DND-41 (cell line): ENCODE results near the gene KRTAP23-1.

Source experiments
- ATAC-seq: fragments of 200-7000 bp; cut with Tn5 transposase; 3 replicates; pipeline ENCODE4 v1.9.1; 2021; ENCODE audit warnings: low read depth; ENCODE audit not compliant: insufficient read depth
- DNase-seq: peaks from one replicate; pipeline ENCODE4 v3.0.0-alpha.2; 2020
- H2AFZ ChIP-seq: 2 replicates; pipeline ENCODE4 v1.6.0; 2012; ENCODE audit warnings: low read depth, low read length
- H3K27ac ChIP-seq: 2 replicates; pipeline ENCODE4 v1.5.1; 2012; ENCODE audit warnings: low read length, inconsistent platforms
- H3K27me3 ChIP-seq: fragments of 200-600 bp; sonication (generic); 2 replicates; pipeline ENCODE4 v1.6.0; 2012; ENCODE audit warnings: low read length, mild to moderate bottlenecking, inconsistent platforms; ENCODE audit not compliant: insufficient read depth, poor library complexity
- H3K36me3 ChIP-seq: 2 replicates; pipeline ENCODE4 v1.5.1; 2012; ENCODE audit warnings: low read length, inconsistent platforms; ENCODE audit not compliant: insufficient read depth
- H3K4me1 ChIP-seq: 2 replicates; pipeline ENCODE4 v1.5.1; 2012; ENCODE audit warnings: mild to moderate bottlenecking, low read length; ENCODE audit not compliant: insufficient read depth
- H3K4me2 ChIP-seq: 2 replicates; pipeline ENCODE4 v1.6.0; 2012; ENCODE audit warnings: mild to moderate bottlenecking, moderate library complexity, low read length, inconsistent platforms; ENCODE audit not compliant: insufficient read depth
- H3K4me3 ChIP-seq, 2 experiments: fragments of 200-600 bp in 1 of 2; shearing (Covaris generic) in 1 of 2; 2 replicates each; pipeline ENCODE4 v1.5.1; 2012 to 2016; ENCODE audit warnings: inconsistent platforms in 2 of 2, low read length in 2 of 2, mild to moderate bottlenecking in 2 of 2, low read depth in 1 of 2, moderate library complexity in 1 of 2
- H3K79me2 ChIP-seq: 2 replicates; pipeline ENCODE4 v1.6.0; 2012; ENCODE audit warnings: low read length, inconsistent platforms; ENCODE audit not compliant: insufficient read depth
- H3K9ac ChIP-seq: 2 replicates; pipeline ENCODE4 v1.6.0; 2012; ENCODE audit warnings: low read depth, mild to moderate bottlenecking, inconsistent platforms, low read length, moderate library complexity
- H3K9me3 ChIP-seq: 2 replicates; pipeline ENCODE4 v1.5.1; 2012; ENCODE audit warnings: low read length, moderate library complexity, mild to moderate bottlenecking, inconsistent platforms; ENCODE audit not compliant: insufficient read depth, severe bottlenecking
- H4K20me1 ChIP-seq: 2 replicates; pipeline ENCODE4 v1.6.0; 2012; ENCODE audit warnings: low read length; ENCODE audit not compliant: insufficient read depth
- CTCF ChIP-seq: IDR thresholded peaks from 2 replicates; pipeline ENCODE4 v1.5.1; 2012; ENCODE audit warnings: borderline replicate concordance, low read length, moderate library complexity, mild to moderate bottlenecking; ENCODE audit not compliant: poor library complexity, severe bottlenecking; ENCODE audit errors: extremely low read depth
- EZH2 ChIP-seq: IDR thresholded peaks from 3 replicates; pipeline ENCODE4 v1.6.1; 2012; ENCODE audit warnings: borderline replicate concordance, low read depth, mild to moderate bottlenecking, moderate library complexity, low read length, inconsistent platforms; ENCODE audit not compliant: severe bottlenecking

Gene KRTAP23-1

DNA sequence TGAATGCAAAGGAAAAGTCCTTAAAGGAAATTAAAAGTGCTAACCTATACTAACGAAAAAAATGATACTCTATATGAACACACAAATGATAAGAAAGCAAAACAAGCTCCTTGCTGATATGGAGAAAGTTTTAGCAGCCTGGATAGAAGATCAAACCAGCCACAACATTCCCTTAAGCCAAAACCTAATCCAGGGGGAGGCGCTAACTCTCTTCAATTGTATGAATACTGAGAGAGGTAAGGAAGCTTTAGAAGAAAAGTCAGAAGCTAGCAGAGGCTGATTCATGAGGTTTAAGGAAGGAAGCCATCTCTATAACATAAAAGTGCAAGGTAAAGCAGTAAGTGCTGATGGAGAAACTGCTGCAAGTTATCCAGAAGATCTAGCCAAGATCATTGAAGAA, 3.4 kb downstream of the KRTAP23-1 start:
- H3K79me2 ChIP-seq = no peaks in the 10 kb centered on the region

GRCh38 chr21:30340714-30341573, 7.5 kb downstream of the KRTAP23-1 start:
- Histone ChIP-seq H3K36me3 (no peaks in the 10 kb centered on the region), H2AFZ (no peak overlapping the region), H3K79me2 (no peaks in the 10 kb centered on the region), H3K27me3 (peaks cover 5% of the 10 kb centered on the region), H3K4me1 (no peaks in the 10 kb centered on the region), H3K9ac (no peak overlapping the region), H3K9me3 (no peaks in the 10 kb centered on the region), H3K4me2 (no peak overlapping the region), H3K27ac (no peak overlapping the region), H3K4me3 (no peak overlapping the region), H4K20me1 (no peaks in the 10 kb centered on the region)
- DNase-seq (peak; percentile 44), ATAC-seq (no peak)
- TF ChIP-seq EZH2 = no peak
- TF ChIP-seq CTCF = peak; percentile 84

More for the DNA sequence above, 3.4 kb downstream of the KRTAP23-1 start:
- H3K27me3 ChIP-seq = no peaks in the 10 kb centered on the region
- no peak overlapping the region for H3K9ac ChIP-seq
- no peak overlapping the region for H3K27ac ChIP-seq
- TF ChIP-seq CTCF (no peak), EZH2 (no peak)
- DNase-seq (no peak), ATAC-seq (no peak)
- no peaks in the 10 kb centered on the region for H3K4me1 ChIP-seq
- H3K36me3 ChIP-seq = no peaks in the 10 kb centered on the region
- no peaks in the 10 kb centered on the region for H3K9me3 ChIP-seq
- H3K4me2 ChIP-seq = no peak overlapping the region
- H3K4me3 ChIP-seq = no peak overlapping the region
- H4K20me1 ChIP-seq = no peaks in the 10 kb centered on the region
- no peak overlapping the region for H2AFZ ChIP-seq

DNA sequence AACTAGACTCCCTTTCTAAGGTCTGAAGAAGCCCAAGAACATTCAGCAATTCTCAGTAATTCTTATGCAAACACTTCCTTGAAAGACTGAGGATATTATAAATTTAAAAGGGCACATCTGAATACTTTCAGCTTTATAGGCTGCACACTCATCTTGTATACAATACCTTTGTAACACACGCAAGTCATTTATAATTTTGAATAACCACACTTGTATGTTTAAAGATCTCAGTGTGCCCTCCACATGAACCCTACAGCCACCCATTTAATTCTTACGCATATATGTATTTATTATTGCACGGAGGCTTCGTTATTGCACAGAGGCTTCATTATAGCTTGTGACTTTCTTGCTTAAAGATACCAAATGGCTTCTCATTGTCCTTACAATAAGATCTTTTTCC, 9.7 kb downstream of the KRTAP23-1 start:
- no peak overlapping the region for H3K9ac ChIP-seq
- ATAC-seq = no peak
- no peak overlapping the region for H3K4me2 ChIP-seq
- no peaks in the 10 kb centered on the region for H3K79me2 ChIP-seq
- no peaks in the 10 kb centered on the region for H3K4me1 ChIP-seq
- no peak for TF ChIP-seq CTCF
- TF ChIP-seq EZH2 = no peak
- no peaks in the 10 kb centered on the region for H4K20me1 ChIP-seq
- DNase-seq = no peak
- H3K36me3 ChIP-seq = no peaks in the 10 kb centered on the region
- no peak overlapping the region for H3K27ac ChIP-seq
- H2AFZ ChIP-seq = no peak overlapping the region
- peaks cover 5% of the 10 kb centered on the region for H3K27me3 ChIP-seq
- H3K9me3 ChIP-seq = no peaks in the 10 kb centered on the region
- H3K4me3 ChIP-seq = no peak overlapping the region

DNA sequence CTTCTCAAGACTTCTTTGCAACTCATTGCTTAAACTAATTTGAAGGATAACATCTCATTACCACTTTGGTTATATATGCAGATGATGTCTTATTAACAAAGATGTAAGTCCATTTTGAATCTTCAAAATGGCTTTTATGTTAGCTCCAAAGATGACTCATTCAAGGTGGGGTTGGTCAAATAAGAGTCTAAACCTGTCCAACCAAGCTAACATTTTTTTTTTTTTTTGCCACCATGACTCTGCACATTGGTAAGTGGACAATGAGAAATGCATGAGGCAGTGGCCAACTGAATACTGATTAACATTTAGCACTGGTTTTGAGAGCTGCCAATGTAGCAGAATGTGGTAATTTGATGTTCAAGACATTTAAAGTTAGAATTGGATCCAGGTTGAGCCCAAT, 10.6 kb downstream of the KRTAP23-1 start:
- Histone ChIP-seq H3K4me2 (no peak overlapping the region), H3K9ac (no peak overlapping the region), H3K27me3 (peaks cover 5% of the 10 kb centered on the region), H4K20me1 (no peaks in the 10 kb centered on the region), H3K4me1 (no peaks in the 10 kb centered on the region), H3K4me3 (no peak overlapping the region), H3K9me3 (no peaks in the 10 kb centered on the region), H2AFZ (no peak overlapping the region), H3K27ac (no peak overlapping the region), H3K36me3 (no peaks in the 10 kb centered on the region), H3K79me2 (no peaks in the 10 kb centered on the region)
- TF ChIP-seq CTCF (no peak), EZH2 (no peak)
- ATAC-seq (no peak), DNase-seq (no peak)
